SU-DHL-6 (cell line): ENCODE measurements around the gene VENTX.
A peak's percentile ranks its signal among the peaks of the same experiment; 100 is the strongest.

ENCODE experiments used
- H2AFZ ChIP-seq: fragments of 200-600 bp; sonication (generic); 2 replicates; pipeline ENCODE4 v1.6.1; 2014; ENCODE audit warnings: low read depth, mild to moderate bottlenecking, moderate library complexity, mixed read lengths, antibody characterized with exemption, low read length; ENCODE audit not compliant: severe bottlenecking
- H3F3A ChIP-seq: fragments of 200-600 bp; shearing (Covaris generic); 2 replicates; pipeline ENCODE4 v1.6.0; 2016; ENCODE audit warnings: antibody characterized with exemption, mild to moderate bottlenecking; ENCODE audit not compliant: insufficient read depth
- H3K27ac ChIP-seq: fragments of 200-600 bp; sonication (generic); 2 replicates; pipeline ENCODE4 v1.5.1; 2016; ENCODE audit warnings: low read depth, mild to moderate bottlenecking, low read length, moderate library complexity, mixed read lengths
- H3K27me3 ChIP-seq: fragments of 200-600 bp; sonication (generic), shearing (Covaris generic); 2 replicates; pipeline ENCODE4 v1.6.0; 2014; ENCODE audit warnings: mild to moderate bottlenecking, low read length
- H3K36me3 ChIP-seq: fragments of 200-600 bp; sonication (generic); 2 replicates; pipeline ENCODE4 v1.6.1; 2014; ENCODE audit warnings: mild to moderate bottlenecking, low read length, mixed read lengths
- H3K4me2 ChIP-seq: fragments of 300-600, 200-600 bp; shearing (Covaris generic), sonication (generic); 2 replicates; pipeline ENCODE4 v1.6.0; 2014; ENCODE audit warnings: low read length, low read depth, mild to moderate bottlenecking; ENCODE audit not compliant: poor library complexity, severe bottlenecking
- H3K4me3 ChIP-seq: fragments of 200-600 bp; sonication (generic); 2 replicates; pipeline ENCODE4 v1.5.1; 2014; ENCODE audit warnings: antibody characterized with exemption, low read length, mild to moderate bottlenecking, mixed read lengths; ENCODE audit not compliant: insufficient read depth, poor library complexity, severe bottlenecking
- H3K79me2 ChIP-seq: fragments of 200-600 bp; sonication (generic); 2 replicates; pipeline ENCODE4 v1.6.1; 2014; ENCODE audit warnings: mild to moderate bottlenecking, low read length, moderate library complexity; ENCODE audit not compliant: insufficient read depth
- H3K9ac ChIP-seq: fragments of 200-600 bp; sonication (generic); 2 replicates; pipeline ENCODE4 v1.7.0; 2014; ENCODE audit warnings: mild to moderate bottlenecking, low read length
- H3K9me2 ChIP-seq: fragments of 200-600 bp; sonication (generic); replicated peaks from 2 replicates; pipeline ENCODE4 v1.6.1; 2014; ENCODE audit warnings: low read length; ENCODE audit not compliant: insufficient read depth
- H3K9me3 ChIP-seq: fragments of 200-600 bp; sonication (generic); 2 replicates; pipeline ENCODE4 v1.6.1; 2014; ENCODE audit warnings: low read length, mixed read lengths; ENCODE audit not compliant: insufficient read depth
- H4K20me1 ChIP-seq: fragments of 200-600 bp; sonication (generic); 2 replicates; pipeline ENCODE4 v1.6.1; 2014; ENCODE audit warnings: low read depth, mild to moderate bottlenecking, antibody characterized with exemption, low read length, moderate library complexity, mixed read lengths
- EZH2phosphoT487 ChIP-seq: fragments of 200-600 bp; sonication (generic), shearing (Covaris generic); conservative IDR thresholded peaks from 2 replicates; pipeline ENCODE4 v1.6.1; 2018; ENCODE audit warnings: mild to moderate bottlenecking, antibody characterized with exemption, low read length, moderate library complexity, mixed read lengths
- TF ChIP-seq, protein P1 (sequence below): fragments of 200-600 bp; sonication (generic); IDR thresholded peaks from one replicate; pipeline ENCODE4 v1.5.1; 2017; ENCODE audit warnings: antibody characterized with exemption, mild to moderate bottlenecking, low read length, moderate library complexity; ENCODE audit not compliant: insufficient read depth, poor library complexity, severe bottlenecking

Gene VENTX

DNA sequence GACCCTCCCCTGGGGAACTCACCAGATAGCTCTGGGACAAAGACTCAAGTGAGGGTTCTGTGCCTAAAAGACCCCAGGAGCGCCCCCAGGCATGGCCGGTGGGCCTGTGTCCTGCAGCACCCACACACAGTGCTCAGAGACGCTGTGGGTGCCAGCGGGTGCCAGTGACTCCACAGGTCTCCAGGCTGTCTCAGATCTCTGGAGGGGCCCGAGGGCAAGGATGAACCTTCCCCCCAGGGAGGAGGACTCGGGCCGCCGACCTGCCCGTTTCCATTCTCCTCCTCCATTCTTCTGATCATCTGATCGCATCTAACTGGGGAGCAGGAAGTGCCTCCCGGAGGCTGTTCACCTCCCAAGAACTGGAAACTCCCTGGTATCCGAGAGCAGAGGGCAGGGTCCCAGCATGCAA lies 38.0 kb downstream of the VENTX start:
- Histone ChIP-seq H3K4me2 (peak overlapping the region; percentile 36), H3K79me2 (no peaks in the 10 kb centered on the region), H4K20me1 (no peaks in the 10 kb centered on the region), H3K9ac (no peak overlapping the region), H3K9me3 (no peaks in the 10 kb centered on the region), H3F3A (no peaks in the 10 kb centered on the region), H3K27ac (no peak overlapping the region), H3K27me3 (no peaks in the 10 kb centered on the region), H3K9me2 (no peaks in the 10 kb centered on the region), H3K36me3 (no peaks in the 10 kb centered on the region), H3K4me3 (no peak overlapping the region), H2AFZ (no peak overlapping the region)
- TF ChIP-seq EZH2phosphoT487: no peak
- TF ChIP-seq, protein P1, sequence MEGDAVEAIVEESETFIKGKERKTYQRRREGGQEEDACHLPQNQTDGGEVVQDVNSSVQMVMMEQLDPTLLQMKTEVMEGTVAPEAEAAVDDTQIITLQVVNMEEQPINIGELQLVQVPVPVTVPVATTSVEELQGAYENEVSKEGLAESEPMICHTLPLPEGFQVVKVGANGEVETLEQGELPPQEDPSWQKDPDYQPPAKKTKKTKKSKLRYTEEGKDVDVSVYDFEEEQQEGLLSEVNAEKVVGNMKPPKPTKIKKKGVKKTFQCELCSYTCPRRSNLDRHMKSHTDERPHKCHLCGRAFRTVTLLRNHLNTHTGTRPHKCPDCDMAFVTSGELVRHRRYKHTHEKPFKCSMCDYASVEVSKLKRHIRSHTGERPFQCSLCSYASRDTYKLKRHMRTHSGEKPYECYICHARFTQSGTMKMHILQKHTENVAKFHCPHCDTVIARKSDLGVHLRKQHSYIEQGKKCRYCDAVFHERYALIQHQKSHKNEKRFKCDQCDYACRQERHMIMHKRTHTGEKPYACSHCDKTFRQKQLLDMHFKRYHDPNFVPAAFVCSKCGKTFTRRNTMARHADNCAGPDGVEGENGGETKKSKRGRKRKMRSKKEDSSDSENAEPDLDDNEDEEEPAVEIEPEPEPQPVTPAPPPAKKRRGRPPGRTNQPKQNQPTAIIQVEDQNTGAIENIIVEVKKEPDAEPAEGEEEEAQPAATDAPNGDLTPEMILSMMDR: peak; percentile 34

- Histone ChIP-seq H4K20me1 (no peaks in the 10 kb centered on the region), H3K27me3 (no peaks in the 10 kb centered on the region), H3K27ac (no peak overlapping the region), H3K4me2 (peak overlapping the region; percentile 36), H3K9me3 (no peaks in the 10 kb centered on the region), H3K36me3 (no peaks in the 10 kb centered on the region), H3K4me3 (no peak overlapping the region), H3K9me2 (no peaks in the 10 kb centered on the region), H2AFZ (no peak overlapping the region), H3K9ac (no peak overlapping the region), H3F3A (no peaks in the 10 kb centered on the region), H3K79me2 (no peaks in the 10 kb centered on the region)
- no peak for TF ChIP-seq EZH2phosphoT487
- TF ChIP-seq, protein P1: no peak
These were observed 38.4 kb downstream of the VENTX start for GRCh38 chr10:133276100-133276434.

DNA sequence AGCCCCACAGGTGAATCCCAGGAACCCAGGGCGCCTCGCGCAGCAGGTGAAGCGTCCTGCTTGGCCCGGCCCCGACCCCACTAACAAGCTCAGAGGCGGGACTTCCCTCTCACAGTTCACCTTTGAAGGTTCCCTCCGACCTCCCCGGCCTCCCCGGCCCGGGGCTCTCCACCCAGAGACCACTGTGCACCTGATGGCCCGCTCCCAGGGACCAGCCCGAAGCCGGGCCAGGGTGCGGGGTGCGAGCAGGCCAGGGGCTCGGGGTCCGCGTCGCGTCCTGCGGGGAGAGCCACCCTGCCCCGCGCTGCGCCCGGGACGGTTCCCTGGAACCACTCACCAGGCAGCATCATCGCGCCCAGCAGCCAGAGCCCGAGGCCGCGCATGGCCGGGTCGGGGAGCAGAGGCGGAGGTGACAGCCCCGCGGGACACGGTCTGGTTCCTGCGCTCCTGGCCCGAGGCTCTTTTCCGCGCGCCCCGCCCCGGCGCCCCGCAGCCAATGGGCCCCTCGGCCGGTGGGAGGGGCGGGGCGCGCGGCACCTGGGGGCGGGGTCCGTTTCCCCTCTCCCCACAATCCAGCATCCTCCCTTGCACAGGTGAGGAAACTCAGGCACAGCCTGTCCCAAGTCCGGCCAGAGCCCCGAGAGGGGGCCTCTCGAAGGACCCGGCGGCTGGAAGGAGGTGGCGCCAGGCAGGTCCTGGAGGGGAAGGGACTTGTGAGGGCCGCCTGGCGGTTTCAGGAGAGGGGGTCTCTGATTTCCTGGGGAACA lies 39.0 kb downstream of the VENTX start, which contains the start of gene ADAM8:
ADAM8 (minus strand) TSS at position 434 of the 767 bp plus-strand sequence; CDS start at position 383, 51 bp downstream.
- Histone ChIP-seq H2AFZ (no peak within 1 kb of the TSS), H4K20me1 (no peaks in the 10 kb centered on the region), H3K27ac (no peak within 1 kb of the TSS), H3K79me2 (no peaks in the 10 kb centered on the region), H3K9ac (no peak within 1 kb of the TSS), H3K4me3 (no peak within 1 kb of the TSS), H3K36me3 (no peaks in the 10 kb centered on the region), H3K9me3 (no peaks in the 10 kb centered on the region), H3K27me3 (no peaks in the 10 kb centered on the region), H3K4me2 (peak within 1 kb of the TSS; percentile 36), H3K9me2 (no peaks in the 10 kb centered on the region), H3F3A (no peaks in the 10 kb centered on the region)
- TF ChIP-seq, protein P1: no peak
- TF ChIP-seq EZH2phosphoT487: no peak
